H1 (cell line): ENCODE results near the gene SLC7A7. TPM values are rescaled to one million over a fixed set of nuclear protein-coding genes. Genes with fewer than 3 reads are reported as not detected.

Experiments used
- CTCF ChIA-PET: fragments of 300-600 bp; sonication (Branson Sonifier 250); formaldehyde crosslinking; loops from one replicate; lab custom pipeline; 2021; ENCODE audit not compliant: partially characterized antibody; lab: Charles Lee
- POLR2A ChIA-PET: fragments of 300-600 bp; sonication (Branson Sonifier 250); formaldehyde crosslinking; loops from one replicate; lab custom pipeline; 2021; ENCODE audit warnings: inconsistent platforms; ENCODE audit not compliant: partially characterized antibody; lab: Charles Lee
- DNase-seq, 2 experiments: peaks; one replicate each; pipeline versions ENCODE4 v3.0.0 to v3.0.0-alpha.2; 2010 to 2022; ENCODE audit warnings: low spot score in 2 of 2, low read depth in 1 of 2, mixed read lengths in 1 of 2
- FAIRE-seq: peaks from 2 replicates; lab custom pipeline; 2011; peaks lifted over from hg19 to GRCh38; lab: Jason Lieb, UNC
- H2AFZ ChIP-seq: 2 replicates; pipeline ENCODE4 v1.8.1; 2012; ENCODE audit warnings: low read length, inconsistent platforms
- H2AK5ac ChIP-seq: 2 replicates; pipeline ENCODE4 v1.6.1; 2013; ENCODE audit warnings: low read depth, low read length
- H2BK120ac ChIP-seq: replicated peaks from 2 replicates; pipeline ENCODE3; 2013; ENCODE audit warnings: low read depth, low read length, inconsistent platforms
- H2BK12ac ChIP-seq: 2 replicates; pipeline ENCODE4 v1.6.1; 2013; ENCODE audit warnings: low read depth, low read length
- H2BK15ac ChIP-seq: 2 replicates; pipeline ENCODE4 v1.6.1; 2013; ENCODE audit warnings: low read length
- H2BK20ac ChIP-seq: 2 replicates; pipeline ENCODE4 v1.6.1; 2013; ENCODE audit warnings: low read length
- H2BK5ac ChIP-seq: 2 replicates; pipeline ENCODE4 v1.6.1; 2013; ENCODE audit warnings: low read depth, low read length
- H3K14ac ChIP-seq: 2 replicates; pipeline ENCODE4 v1.6.1; 2013; ENCODE audit warnings: inconsistent platforms; ENCODE audit not compliant: insufficient read length
- H3K18ac ChIP-seq: 2 replicates; pipeline ENCODE4 v1.6.1; 2013; ENCODE audit warnings: low read length; ENCODE audit errors: extremely low read depth
- H3K23ac ChIP-seq: 2 replicates; pipeline ENCODE4 v1.6.1; 2013; ENCODE audit warnings: inconsistent platforms; ENCODE audit not compliant: insufficient read length
- H3K23me2 ChIP-seq: 2 replicates; pipeline ENCODE4 v1.6.1; 2013; ENCODE audit warnings: low read depth, low read length
- H3K27ac ChIP-seq: 2 replicates; pipeline ENCODE4 v1.6.1; 2011; ENCODE audit warnings: low read depth, low read length, inconsistent platforms
- H3K27me3 ChIP-seq, 4 experiments: replicated peaks in 1 of 4; 1 replicate in 1 of 4; 2 replicates in 3 of 4; pipeline versions ENCODE4 v1.6.1 to v1.8.1; 2011 to 2013; ENCODE audit warnings: low read length in 3 of 4, mild to moderate bottlenecking in 3 of 4, inconsistent platforms in 2 of 4, mixed read lengths in 2 of 4, moderate library complexity in 1 of 4; ENCODE audit not compliant: control insufficient read depth in 3 of 4, insufficient read depth in 3 of 4; ENCODE audit errors: extremely low read depth in 1 of 4
- H3K36me3 ChIP-seq, 4 experiments: 2 replicates each; pipeline versions ENCODE4 v1.6.1 to v1.8.1; 2011 to 2013; ENCODE audit warnings: mild to moderate bottlenecking in 4 of 4, low read length in 3 of 4, moderate library complexity in 2 of 4, control low read depth in 1 of 4, inconsistent platforms in 1 of 4; ENCODE audit not compliant: insufficient read depth in 4 of 4, control insufficient read depth in 2 of 4
- H3K4ac ChIP-seq: replicated peaks from 2 replicates; pipeline ENCODE3; 2013; ENCODE audit warnings: low read length, low read depth, mixed read lengths, inconsistent platforms; ENCODE audit not compliant: insufficient read length
- H3K4me1 ChIP-seq, 4 experiments: replicated peaks in 1 of 4; 1 replicate in 1 of 4; 2 replicates in 3 of 4; pipeline versions ENCODE4 v1.6.1 to v1.8.1; 2011 to 2013; ENCODE audit warnings: low read length in 3 of 4, inconsistent platforms in 2 of 4, mixed read lengths in 1 of 4; ENCODE audit not compliant: insufficient read depth in 4 of 4, control insufficient read depth in 3 of 4
- H3K4me2 ChIP-seq, 2 experiments: 2 replicates each; pipeline versions ENCODE4 v1.6.1 to v1.8.1; 2011 to 2013; ENCODE audit warnings: low read depth in 2 of 2, low read length in 2 of 2, control low read depth in 1 of 2, inconsistent platforms in 1 of 2, mild to moderate bottlenecking in 1 of 2; ENCODE audit not compliant: insufficient read depth in 1 of 2
- H3K4me3 ChIP-seq, 4 experiments: fragments of 200-600, 300-600 bp in 1 of 4; sonication (generic), shearing (Covaris generic), sonication (Bioruptor Twin) in 1 of 4; 2 replicates each; pipeline versions ENCODE4 v1.5.1 to v1.8.1; 2011 to 2016; ENCODE audit warnings: low read length in 4 of 4, low read depth in 3 of 4, control low read depth in 2 of 4, inconsistent platforms in 2 of 4, mild to moderate bottlenecking in 2 of 4, mixed read lengths in 1 of 4, moderate library complexity in 1 of 4; ENCODE audit not compliant: insufficient read depth in 2 of 4; ENCODE audit errors: extremely low read depth in 1 of 4
- H3K56ac ChIP-seq: replicated peaks from 2 replicates; pipeline ENCODE3; 2013; ENCODE audit warnings: low read depth, mild to moderate bottlenecking, mixed read lengths, low read length, inconsistent platforms; ENCODE audit not compliant: insufficient read length
- H3K79me1 ChIP-seq: 2 replicates; pipeline ENCODE4 v1.6.1; 2013; ENCODE audit warnings: low read depth, low read length, control low read depth
- H3K79me2 ChIP-seq, 2 experiments: 2 replicates each; pipeline versions ENCODE4 v1.6.1 to v1.8.1; 2012 to 2013; ENCODE audit warnings: low read length in 2 of 2, mild to moderate bottlenecking in 2 of 2, inconsistent platforms in 1 of 2; ENCODE audit not compliant: insufficient read depth in 2 of 2, control insufficient read depth in 1 of 2
- H3K9ac ChIP-seq, 4 experiments: replicated peaks in 1 of 4; 1 replicate in 1 of 4; 2 replicates in 3 of 4; pipeline versions ENCODE4 v1.6.1 to v1.8.1; 2011 to 2013; ENCODE audit warnings: low read depth in 3 of 4, low read length in 3 of 4, control low read depth in 2 of 4, mild to moderate bottlenecking in 2 of 4, moderate library complexity in 2 of 4, inconsistent platforms in 1 of 4; ENCODE audit errors: extremely low read depth in 1 of 4
- H3K9me3 ChIP-seq, 2 experiments: 2 replicates each; pipeline versions ENCODE4 v1.6.1 to v1.8.1; 2012 to 2013; ENCODE audit warnings: mild to moderate bottlenecking in 2 of 2, moderate library complexity in 2 of 2, control low read depth in 1 of 2, inconsistent platforms in 1 of 2, low read depth in 1 of 2, low read length in 1 of 2, mixed read lengths in 1 of 2; ENCODE audit not compliant: insufficient read depth in 2 of 2
- H4K20me1 ChIP-seq, 2 experiments: replicated peaks in 1 of 2; 2 replicates each; pipeline versions ENCODE3 to v1.8.1; 2011 to 2013; ENCODE audit warnings: inconsistent platforms in 2 of 2, low read length in 2 of 2, mild to moderate bottlenecking in 1 of 2; ENCODE audit not compliant: insufficient read depth in 2 of 2, control insufficient read depth in 1 of 2
- H4K5ac ChIP-seq: 2 replicates; pipeline ENCODE4 v1.6.1; 2013; ENCODE audit warnings: low read length, low read depth, mixed read lengths, inconsistent platforms; ENCODE audit not compliant: insufficient read length
- H4K8ac ChIP-seq: 2 replicates; pipeline ENCODE4 v1.8.0; 2013; ENCODE audit warnings: mild to moderate bottlenecking, moderate library complexity, low read length, inconsistent platforms; ENCODE audit not compliant: insufficient read depth; ENCODE audit errors: extremely low read depth
- H4K91ac ChIP-seq: replicated peaks from 2 replicates; pipeline ENCODE3; 2013; ENCODE audit warnings: low read length, mixed read lengths, inconsistent platforms; ENCODE audit not compliant: insufficient read length
- MAFK ChIP-seq: IDR thresholded peaks from 2 replicates; pipeline ENCODE4 v1.6.1; 2012; ENCODE audit warnings: low read depth, mild to moderate bottlenecking, improper control_type of control experiment, low read length
- POLR2A ChIP-seq, 2 experiments: IDR thresholded peaks; 1 replicate in 1 of 2; 2 replicates in 1 of 2; pipeline ENCODE4 v1.6.1; 2011; ENCODE audit warnings: low read depth in 2 of 2, low read length in 2 of 2, mild to moderate bottlenecking in 2 of 2; ENCODE audit errors: control extremely low read depth in 1 of 2
- WGBS, 2 experiments: shearing (Covaris generic) in 1 of 2; methylation state at CpG; one replicate each; pipeline versions ENCODE4 v1.1.6 to v1.1.7; 2013 to 2015; ENCODE audit warnings: low lambda C conversion rate in 2 of 2, mixed read lengths in 2 of 2, inconsistent platforms in 1 of 2, low coverage in 1 of 2, missing lambda C conversion rate in 1 of 2; ENCODE audit not compliant: insufficient replicate concordance in 2 of 2, insufficient coverage in 1 of 2, insufficient read length in 1 of 2; ENCODE audit errors: extremely low coverage in 1 of 2, missing lambda C conversion rate in 1 of 2; 5-methylcytosine and 5-hydroxymethylcytosine counted together
- polyA plus RNA-seq, 7 experiments: library from polyadenylated mRNA; depleted of rRNA in 3 of 7; stranded (reverse) in 5 of 7; unstranded in 2 of 7; fragments of >200 nt in 5 of 7; fragments of 200-250 nt in 2 of 7; gene quantifications; 1 replicate in 5 of 7; 2 replicates in 1 of 7; 4 replicates in 1 of 7; pipeline versions ENCODE4 v1.2.1 to v1.2.3, GENCODE V29; 2011 to 2013; ENCODE audit warnings: missing spikeins in 2 of 7, mixed read lengths in 2 of 7
- total RNA-seq: library from RNA; stranded (reverse); fragmentation: NEBNext Ultra II Directional; extraction: Animal tissue kit (Norgen Biotek cat#: 25700); gene quantifications from 2 replicates; pipeline ENCODE4 v1.2.1, GENCODE V29; 2021

The SLC7A7 gene
- total and polyA plus RNA-seq, 2 of the 8 experiments (the other 6 are each of a cell fraction or from before 2014, with no cell fraction given), result 5.8 to 14.9 TPM

GRCh38 chr14:22848351-22849164, 33.3 kb upstream of the SLC7A7 start:
- Histone ChIP-seq H2BK15ac (peak overlapping the region; percentile 97; the same call in 1 of the 2 replicates), H3K4me3 (no peak overlapping the region)
- no peak for TF ChIP-seq POLR2A (IDR thresholded peaks at IDR 0.05; ENCODE audit: control extremely low read depth in 1 of 2, low read depth in 2 of 2, low read length in 2 of 2)
- TF ChIP-seq MAFK, result peak; percentile 70; the same call in 1 of the 2 replicates
- TF ChIP-seq, all 59 proteins: peak for 1
- Histone ChIP-seq H3K27ac (peak overlapping the region; percentile 8; the same call in 1 of the 2 replicates), H3K18ac (no peak overlapping the region), H3K23me2 (peaks cover 2% of the 10 kb centered on the region; the same call in 1 of the 2 replicates), H3K79me2 (no peaks in the 10 kb centered on the region), H4K91ac (peak overlapping the region; percentile 8), H2BK120ac (no peak overlapping the region), H3K4ac (no peak overlapping the region), H2BK12ac (peak overlapping the region; percentile 77; the same call in 1 of the 2 replicates), H4K20me1 (peaks cover 0 to 2% of the 10 kb centered on the region in 2 experiments), H3K9me3 (no peaks in the 10 kb centered on the region), H2BK5ac (peak overlapping the region; percentile 86), H3K79me1 (no peaks in the 10 kb centered on the region), H3K36me3 (peaks cover 4 to 22% (median 15%) of the 10 kb centered on the region in 4 experiments; a peak in 7 of 8 replicates), H3K9ac (no peak overlapping the region), H2AK5ac (peak overlapping the region; percentile 72; the same call in 1 of the 2 replicates), H3K14ac (no peak overlapping the region), H3K4me2 (0 out of 4 replicates have a peak overlapping the region, but pooled peaks of 1 of the 2 experiments have one; percentile 15), H2AFZ (no peak overlapping the region), H2BK20ac (peak overlapping the region; percentile 80; the same call in 1 of the 2 replicates), H4K8ac (no peak overlapping the region), H3K56ac (no peak overlapping the region), H3K4me1 (peaks cover 4 to 22% (median 11%) of the 10 kb centered on the region in 4 experiments), H3K23ac (no peak overlapping the region), H3K27me3 (no peaks in the 10 kb centered on the region), H4K5ac (no peak overlapping the region)
- POLR2A ChIA-PET, result interaction anchor here (0.9 to 13.9 kb wide), 4 partner anchors 15 to 171 kb away, joined by 3 to 203 read pairs (median 44); partner anchors contain the start of genes MMP14 and MRPL52
- DNase-seq (peak in 1 of 2 experiments; percentile 58), FAIRE-seq (no peak)
- WGBS, 2 experiments, result 59% methylated on average over 11 of the region's 12 CpGs; no CpG with 5 or more reads in 1 of the 2 experiments
- CTCF ChIA-PET, result interaction anchor here (0.8 to 56.0 kb wide), 11 partner anchors 13 to 278 kb away, joined by 3 to 1562 read pairs (median 4); partner anchors contain the start of genes MMP14, MRPL52 and SLC7A7
